ENCODE measurements around the gene CELSR1.

CELSR1 gene

DNA sequence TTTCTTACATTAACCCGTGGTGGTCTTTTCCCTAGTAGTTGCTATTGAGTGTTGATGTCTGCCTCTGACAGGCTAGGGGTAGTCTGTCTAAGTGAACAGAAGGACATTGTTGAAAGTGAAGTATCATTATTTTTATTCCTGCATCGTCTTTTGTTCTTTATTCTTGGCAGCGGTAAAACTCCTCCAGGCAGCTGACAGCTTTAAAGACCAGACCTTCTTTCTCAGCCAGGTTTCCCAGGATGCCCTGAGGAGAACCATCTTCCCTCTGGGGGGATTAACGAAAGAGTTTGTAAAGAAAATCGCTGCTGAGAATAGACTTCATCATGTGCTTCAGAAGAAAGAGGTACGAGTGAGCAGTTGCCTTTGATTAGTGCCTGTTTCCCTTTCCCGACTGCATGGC, 187.3 kb downstream of the CELSR1 start:
- no peaks in the 10 kb centered on the region for H3K9me3 Mint-ChIP-seq
- H3K27me3 Mint-ChIP-seq (ENCODE audit: low read depth), result no peaks in the 10 kb centered on the region
- no peak for DNase-seq (ENCODE audit: low spot score)
- peaks cover 35% of the 10 kb centered on the region for H3K36me3 Mint-ChIP-seq (ENCODE audit: low read depth)
- H3K27ac Mint-ChIP-seq, result no peak overlapping the region
- no peak overlapping the region for H3K4me3 Mint-ChIP-seq
- H3K4me1 Mint-ChIP-seq (ENCODE audit: low read depth), result no peaks in the 10 kb centered on the region

DNA sequence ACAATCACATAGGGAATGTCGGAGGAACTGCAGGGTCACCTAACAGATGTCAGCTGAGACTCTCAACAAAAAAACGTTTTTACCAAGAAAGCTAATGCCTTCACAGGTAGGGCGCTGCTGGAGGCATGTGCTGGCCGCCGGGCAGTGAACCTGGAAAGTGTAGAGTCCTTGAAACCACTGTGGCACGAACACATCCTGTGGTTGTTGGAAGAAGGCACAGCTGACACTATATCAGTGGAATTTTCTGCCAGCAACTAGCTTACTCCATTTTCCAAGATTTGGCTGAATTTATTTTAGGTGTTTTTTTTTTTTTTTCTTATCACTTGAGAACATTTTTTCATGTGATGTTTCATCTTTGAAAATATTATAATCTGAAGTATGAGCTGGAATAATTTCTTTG, 187.7 kb downstream of the CELSR1 start:
- H3K9me3 Mint-ChIP-seq, result no peaks in the 10 kb centered on the region
- no peaks in the 10 kb centered on the region for H3K4me1 Mint-ChIP-seq (ENCODE audit: low read depth)
- no peak for DNase-seq (ENCODE audit: low spot score)
- H3K36me3 Mint-ChIP-seq (ENCODE audit: low read depth), result peaks cover 35% of the 10 kb centered on the region
- no peaks in the 10 kb centered on the region for H3K27me3 Mint-ChIP-seq (ENCODE audit: low read depth)
- no peak overlapping the region for H3K27ac Mint-ChIP-seq
- H3K4me3 Mint-ChIP-seq, result no peak overlapping the region

DNA sequence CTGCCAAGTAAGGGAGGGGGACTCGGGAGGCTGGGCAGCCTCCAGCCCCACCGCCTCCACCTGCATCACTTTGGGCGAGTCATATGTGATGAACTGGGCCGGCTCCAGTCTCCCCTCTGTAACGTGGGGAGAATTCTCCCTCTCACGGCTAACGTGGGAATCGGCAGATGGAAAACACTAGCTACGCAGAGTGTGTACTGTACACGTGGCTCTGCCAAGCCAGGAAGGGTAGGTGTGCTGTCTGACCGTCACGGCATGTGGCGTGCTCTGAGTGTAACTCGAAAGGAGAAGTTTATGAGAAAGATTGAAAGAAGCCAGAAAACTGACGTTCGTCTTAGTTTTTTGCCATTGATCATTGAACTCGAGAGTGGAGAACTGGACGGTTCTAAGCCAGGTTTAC, 188.2 kb downstream of the CELSR1 start:
- DNase-seq (ENCODE audit: low spot score), result no peak
- H3K27me3 Mint-ChIP-seq (ENCODE audit: low read depth), result no peaks in the 10 kb centered on the region
- H3K4me3 Mint-ChIP-seq, result no peak overlapping the region
- peaks cover 37% of the 10 kb centered on the region for H3K36me3 Mint-ChIP-seq (ENCODE audit: low read depth)
- no peak overlapping the region for H3K27ac Mint-ChIP-seq
- no peaks in the 10 kb centered on the region for H3K9me3 Mint-ChIP-seq
- H3K4me1 Mint-ChIP-seq (ENCODE audit: low read depth), result no peaks in the 10 kb centered on the region

DNA sequence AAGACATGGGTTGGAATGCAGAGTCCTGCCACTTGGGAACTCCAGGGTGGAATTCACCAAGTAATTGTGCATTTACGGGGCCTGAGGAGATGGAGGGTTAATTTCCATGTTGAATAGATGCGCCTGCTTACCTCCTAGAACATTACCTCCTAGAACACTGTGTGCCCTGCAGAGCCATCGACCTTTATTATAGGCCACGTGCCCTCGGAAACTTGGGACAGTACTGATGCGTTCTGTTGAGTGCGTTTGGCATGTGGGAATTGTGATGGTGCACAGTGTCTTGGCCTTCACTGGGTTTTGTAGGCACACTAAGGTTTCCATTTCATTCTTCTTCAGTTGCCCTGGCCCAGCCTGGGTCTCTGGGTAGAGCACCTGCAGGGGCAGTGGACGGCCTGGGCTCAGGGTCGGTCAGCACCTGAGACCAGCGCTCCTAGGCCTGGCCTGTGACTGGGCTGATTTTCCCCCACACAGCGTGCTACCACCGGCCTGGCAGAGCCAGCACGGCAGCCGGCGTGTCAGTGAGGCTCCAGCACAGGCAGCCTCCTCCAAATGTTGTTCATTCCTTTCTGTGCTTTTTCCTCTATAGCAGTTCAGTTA, 189.2 kb downstream of the CELSR1 start:
- no peak for DNase-seq (ENCODE audit: low spot score)
- Mint-ChIP-seq H3K4me3 (no peak overlapping the region), H3K4me1 (ENCODE audit: low read depth) (no peaks in the 10 kb centered on the region), H3K9me3 (no peaks in the 10 kb centered on the region), H3K27me3 (ENCODE audit: low read depth) (no peaks in the 10 kb centered on the region), H3K36me3 (ENCODE audit: low read depth) (peaks cover 44% of the 10 kb centered on the region), H3K27ac (no peak overlapping the region)

DNA sequence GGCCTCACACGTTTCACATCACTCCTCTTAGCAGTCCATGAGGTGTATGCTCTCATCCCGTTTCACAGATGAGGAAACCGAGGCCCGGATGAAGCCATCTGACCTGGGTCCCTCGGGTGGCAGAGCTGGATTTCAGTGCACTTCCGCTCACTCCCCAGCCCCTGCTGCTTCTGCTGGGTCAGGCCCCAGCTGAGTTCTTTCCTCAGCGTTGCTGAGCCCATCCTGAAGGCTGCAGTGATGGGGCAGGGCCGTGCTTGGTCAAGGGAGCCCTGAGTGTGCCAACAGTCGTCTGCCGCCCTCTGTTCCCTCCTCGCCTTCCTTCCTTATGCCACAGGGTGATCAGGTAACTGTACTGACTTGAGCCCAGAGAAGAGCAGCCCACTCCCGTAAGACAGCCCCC, 189.8 kb downstream of the CELSR1 start:
- H3K27ac Mint-ChIP-seq, result no peak overlapping the region
- no peaks in the 10 kb centered on the region for H3K27me3 Mint-ChIP-seq (ENCODE audit: low read depth)
- no peak overlapping the region for H3K4me3 Mint-ChIP-seq
- H3K9me3 Mint-ChIP-seq, result no peaks in the 10 kb centered on the region
- no peak for DNase-seq (ENCODE audit: low spot score)
- H3K4me1 Mint-ChIP-seq (ENCODE audit: low read depth), result no peaks in the 10 kb centered on the region
- peaks cover 49% of the 10 kb centered on the region for H3K36me3 Mint-ChIP-seq (ENCODE audit: low read depth)

DNA sequence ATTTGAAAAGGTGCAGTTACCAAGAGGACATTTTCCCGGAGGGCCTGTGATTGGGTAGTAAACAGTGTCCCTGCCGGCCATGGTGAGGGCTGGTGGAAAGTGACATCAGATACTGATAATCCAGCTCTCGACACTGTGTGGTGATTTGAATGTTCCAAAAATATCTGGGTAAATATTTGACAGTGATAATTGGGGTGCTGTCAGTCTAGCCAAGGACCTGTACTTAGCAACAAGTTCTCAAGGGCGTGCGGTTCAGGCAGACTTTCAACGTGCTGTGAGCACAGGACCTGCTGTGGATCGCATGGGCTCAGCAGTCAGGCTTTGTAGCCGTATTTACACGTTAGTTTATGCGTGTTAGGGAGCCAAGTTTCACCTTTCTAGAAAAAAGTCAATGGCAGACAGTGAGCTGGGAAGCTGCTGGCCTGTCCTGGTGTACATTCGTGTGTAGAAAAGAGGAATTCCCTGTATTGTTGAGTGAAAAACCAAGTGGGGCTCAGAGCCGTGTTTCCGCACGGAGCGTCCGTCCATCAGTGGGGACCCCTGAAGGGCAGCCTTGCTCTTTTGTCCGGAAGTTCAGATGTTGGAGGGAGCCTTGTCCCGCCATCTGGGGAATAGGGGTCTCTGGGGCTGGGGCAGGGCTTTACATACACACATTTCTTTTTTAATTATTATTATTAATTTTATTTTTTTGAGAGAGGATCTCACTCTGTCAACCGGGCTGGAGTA, 190.6 kb downstream of the CELSR1 start:
- Mint-ChIP-seq H3K27ac (no peak overlapping the region), H3K36me3 (ENCODE audit: low read depth) (peaks cover 51% of the 10 kb centered on the region), H3K4me1 (ENCODE audit: low read depth) (no peaks in the 10 kb centered on the region)

DNA sequence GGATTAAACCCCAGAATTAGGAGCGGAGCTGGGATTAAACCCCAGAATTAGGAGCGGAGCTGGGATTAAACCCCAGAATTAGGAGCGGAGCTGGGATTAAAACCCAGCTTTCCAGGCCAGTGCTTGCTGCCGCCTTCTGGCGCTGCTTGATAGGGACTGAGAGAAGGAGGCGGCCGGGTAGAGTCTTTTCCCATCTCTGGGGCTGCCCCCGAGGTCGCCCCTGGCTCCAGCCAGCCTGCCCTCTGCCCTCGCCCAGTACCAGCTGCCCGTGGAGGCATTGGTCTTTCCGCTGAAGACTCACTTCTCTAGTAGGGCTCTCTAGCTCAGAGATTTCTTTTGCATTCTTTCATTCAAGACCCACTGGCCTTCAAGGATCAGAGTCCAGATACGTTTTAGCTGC, 196.7 kb downstream of the CELSR1 start:
- DNase-seq (ENCODE audit: low spot score), result no peak
- Mint-ChIP-seq H3K4me1 (ENCODE audit: low read depth) (peaks cover 22% of the 10 kb centered on the region), H3K27me3 (ENCODE audit: low read depth) (no peaks in the 10 kb centered on the region), H3K36me3 (ENCODE audit: low read depth) (peaks cover 54% of the 10 kb centered on the region), H3K27ac (no peak overlapping the region), H3K9me3 (no peaks in the 10 kb centered on the region), H3K4me3 (no peak overlapping the region)

More for the DNA sequence above, 190.6 kb downstream of the CELSR1 start:
- Mint-ChIP-seq H3K27me3 (ENCODE audit: low read depth) (no peaks in the 10 kb centered on the region), H3K4me3 (no peak overlapping the region), H3K9me3 (no peaks in the 10 kb centered on the region)
- DNase-seq (ENCODE audit: low spot score), result no peak

DNA sequence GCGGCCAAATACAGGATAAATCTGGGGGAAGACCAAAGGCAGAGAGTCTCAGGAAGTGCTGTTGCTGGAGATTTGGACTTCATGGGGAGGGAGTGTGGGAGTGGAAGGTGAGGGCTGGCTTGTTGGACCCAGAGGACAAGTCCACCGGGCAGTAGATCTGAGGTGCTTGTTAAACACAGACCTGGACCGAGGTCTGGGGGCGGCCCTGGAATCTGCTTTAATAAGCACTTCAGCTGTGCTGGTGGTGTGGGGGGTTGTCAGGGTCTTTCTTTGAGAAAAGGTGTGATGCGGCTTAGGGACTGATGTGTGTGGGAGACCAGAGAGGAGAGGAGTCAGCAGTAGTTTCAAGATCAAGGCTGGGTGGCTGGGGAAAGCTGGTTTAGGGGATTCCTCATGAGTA, 197.5 kb downstream of the CELSR1 start:
- Mint-ChIP-seq H3K27me3 (ENCODE audit: low read depth) (no peaks in the 10 kb centered on the region), H3K27ac (peak overlapping the region; percentile 26), H3K36me3 (ENCODE audit: low read depth) (peaks cover 53% of the 10 kb centered on the region), H3K4me3 (no peak overlapping the region), H3K9me3 (no peaks in the 10 kb centered on the region), H3K4me1 (ENCODE audit: low read depth) (peaks cover 25% of the 10 kb centered on the region)
- DNase-seq (ENCODE audit: low spot score), result no peak

DNA sequence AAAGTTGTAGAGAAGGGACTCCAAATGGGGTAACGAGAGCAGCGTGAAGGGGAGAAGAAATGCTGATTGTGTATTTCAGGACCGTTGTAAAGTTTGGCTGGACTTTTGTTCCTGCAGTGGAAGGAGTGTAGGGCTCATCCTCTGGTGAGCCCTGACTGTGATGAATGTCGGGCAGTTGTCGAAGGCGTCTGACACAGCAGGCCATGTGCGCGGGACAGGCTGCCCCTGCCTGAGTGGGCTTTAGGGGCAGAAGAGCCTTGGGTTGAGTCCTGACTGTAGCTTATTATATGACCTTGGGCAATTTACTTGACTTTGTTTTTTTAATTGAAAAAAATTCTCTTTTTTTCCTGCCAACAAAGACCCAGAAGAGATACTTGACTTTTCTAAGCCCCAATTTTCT, 198.8 kb downstream of the CELSR1 start:
- H3K36me3 Mint-ChIP-seq (ENCODE audit: low read depth), result peaks cover 46% of the 10 kb centered on the region
- H3K9me3 Mint-ChIP-seq, result no peaks in the 10 kb centered on the region
- peaks cover 26% of the 10 kb centered on the region for H3K4me1 Mint-ChIP-seq (ENCODE audit: low read depth)
- H3K27ac Mint-ChIP-seq, result peak overlapping the region; percentile 37
- no peak overlapping the region for H3K4me3 Mint-ChIP-seq
- H3K27me3 Mint-ChIP-seq (ENCODE audit: low read depth), result no peaks in the 10 kb centered on the region
- DNase-seq (ENCODE audit: low spot score), result no peak

DNA sequence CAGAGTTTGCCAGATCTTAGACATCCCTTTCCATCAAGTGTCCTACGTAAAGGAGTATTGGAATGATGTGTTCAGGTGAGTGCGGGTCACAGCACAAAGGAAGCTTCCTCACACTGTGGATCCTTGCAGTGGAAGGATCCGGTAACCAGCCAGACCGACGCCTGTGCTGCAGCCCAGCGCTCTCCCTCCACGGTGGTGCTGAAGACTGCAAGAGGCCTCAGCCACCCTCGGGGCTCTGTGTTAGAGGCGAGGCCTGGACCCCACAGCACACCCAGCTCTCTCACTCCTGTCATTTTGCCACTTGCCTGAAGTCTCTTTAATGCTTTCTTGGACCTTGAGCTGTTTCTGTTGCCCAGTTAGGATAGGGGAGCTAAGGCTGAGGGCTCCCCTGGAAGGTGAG, 199.6 kb downstream of the CELSR1 start:
- no peaks in the 10 kb centered on the region for H3K9me3 Mint-ChIP-seq
- H3K36me3 Mint-ChIP-seq (ENCODE audit: low read depth), result peaks cover 48% of the 10 kb centered on the region
- DNase-seq (ENCODE audit: low spot score), result no peak
- no peak overlapping the region for H3K4me3 Mint-ChIP-seq
- no peaks in the 10 kb centered on the region for H3K27me3 Mint-ChIP-seq (ENCODE audit: low read depth)
- H3K27ac Mint-ChIP-seq, result no peak overlapping the region
- H3K4me1 Mint-ChIP-seq (ENCODE audit: low read depth), result peaks cover 26% of the 10 kb centered on the region

DNA sequence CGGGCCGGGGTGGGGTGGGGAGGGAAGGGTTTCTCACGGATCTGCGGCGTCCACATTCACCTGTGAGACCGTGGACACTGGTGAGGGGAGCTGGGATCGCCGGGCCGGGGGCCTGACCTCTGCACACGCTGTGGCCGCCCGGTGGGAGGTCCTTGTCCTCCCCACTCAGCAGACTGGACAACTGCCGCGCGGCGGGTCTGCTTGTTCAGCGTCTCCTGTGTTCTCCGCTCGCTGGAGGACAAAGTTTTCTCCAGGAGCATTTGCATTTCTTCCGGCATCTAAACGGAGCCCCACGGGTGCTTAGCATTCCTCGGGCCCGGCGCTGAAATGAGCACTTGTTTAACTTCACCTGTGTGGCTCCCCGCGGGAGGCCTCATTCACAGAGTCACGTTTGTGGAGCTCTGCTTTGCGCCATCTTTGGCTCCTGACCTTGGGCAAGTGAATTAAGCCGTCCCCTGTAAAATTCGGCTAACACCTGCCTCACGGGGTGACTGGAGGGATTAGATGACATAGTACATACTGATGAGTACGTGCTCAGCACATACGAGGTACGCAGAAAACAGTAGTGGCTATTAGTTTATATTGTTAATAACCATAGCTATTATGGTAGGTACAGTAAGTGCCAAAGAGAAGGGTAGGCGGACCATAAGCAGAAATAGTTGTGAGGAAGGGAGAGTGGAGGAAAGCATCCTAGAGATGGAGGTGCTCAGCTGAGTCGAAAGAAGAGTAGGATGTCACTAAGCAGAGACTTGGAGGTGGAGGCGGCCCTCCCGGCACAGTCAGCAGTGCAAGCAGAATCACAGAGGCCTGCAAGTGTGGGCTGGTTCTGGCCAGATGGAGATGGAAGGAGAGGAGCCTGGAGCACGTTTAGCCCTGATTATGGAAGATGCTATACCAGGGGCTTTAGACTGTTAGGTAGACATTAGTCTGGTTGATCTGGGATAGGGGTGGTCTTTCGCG, 201.0 kb downstream of the CELSR1 start:
- peak overlapping the region; percentile 96 for H3K4me3 Mint-ChIP-seq
- H3K9me3 Mint-ChIP-seq, result no peaks in the 10 kb centered on the region
- H3K27me3 Mint-ChIP-seq (ENCODE audit: low read depth), result no peaks in the 10 kb centered on the region
- peaks cover 26% of the 10 kb centered on the region for H3K4me1 Mint-ChIP-seq (ENCODE audit: low read depth)
- H3K36me3 Mint-ChIP-seq (ENCODE audit: low read depth), result peaks cover 40% of the 10 kb centered on the region
- DNase-seq (ENCODE audit: low spot score), result no peak
- peak overlapping the region; percentile 89 for H3K27ac Mint-ChIP-seq

DNA sequence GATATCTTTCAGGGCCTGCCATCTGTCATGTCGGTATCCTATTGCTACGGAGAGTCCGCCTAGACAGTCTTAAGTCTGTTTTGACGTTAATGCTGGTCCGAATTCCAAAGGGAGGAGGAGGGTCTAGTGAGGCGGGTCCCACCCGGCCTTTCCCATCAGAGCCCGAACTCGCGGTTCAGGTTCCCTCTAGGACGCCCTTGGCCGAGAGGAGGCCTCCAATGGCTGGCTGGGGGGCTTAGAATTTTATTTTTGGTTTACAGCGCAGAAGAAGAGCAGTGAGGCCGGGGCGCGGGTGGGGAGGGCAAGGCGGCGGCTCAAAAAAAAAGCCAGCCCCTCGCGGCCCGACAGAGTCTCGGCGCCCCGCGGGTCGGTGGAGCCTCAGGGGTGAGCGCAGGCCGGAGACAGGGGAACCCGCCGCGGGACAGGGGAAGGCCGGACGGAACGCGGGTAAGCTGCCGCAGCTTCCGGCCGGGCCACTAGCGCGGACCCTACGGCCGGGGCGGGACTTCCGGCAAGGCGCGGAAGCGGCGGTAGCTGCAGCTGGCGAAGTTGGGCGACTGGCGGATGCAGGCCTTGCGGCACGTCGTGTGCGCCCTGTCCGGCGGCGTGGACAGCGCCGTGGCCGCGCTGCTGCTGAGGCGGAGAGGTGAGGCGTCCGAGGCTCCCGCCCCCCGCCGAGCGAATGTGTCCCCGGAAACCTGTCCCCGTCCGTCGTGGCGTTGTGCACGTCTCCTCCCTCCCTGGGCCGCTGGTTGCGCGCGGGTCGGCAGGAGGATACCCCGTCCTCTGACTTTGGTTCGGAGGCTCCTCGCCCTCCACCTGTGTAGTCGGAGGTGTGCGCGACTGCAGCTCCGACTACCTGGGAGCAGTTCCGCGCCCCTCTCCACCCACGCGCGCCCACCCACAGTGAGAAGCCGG, 202.0 kb downstream of the CELSR1 start, which contains the start of gene TRMU:
TSS of gene TRMU (plus strand) at position 514 of the 918 bp plus-strand sequence. CDS start at position 565, 51 bp downstream.
- no peaks in the 10 kb centered on the region for H3K27me3 Mint-ChIP-seq (ENCODE audit: low read depth)
- H3K4me3 Mint-ChIP-seq, result peak within 1 kb of the TSS; percentile 96
- H3K4me1 Mint-ChIP-seq (ENCODE audit: low read depth), result peaks cover 26% of the 10 kb centered on the region
- DNase-seq (ENCODE audit: low spot score), result peak; percentile 81
- H3K9me3 Mint-ChIP-seq, result no peaks in the 10 kb centered on the region
- H3K36me3 Mint-ChIP-seq (ENCODE audit: low read depth), result peaks cover 45% of the 10 kb centered on the region
- H3K27ac Mint-ChIP-seq, result peak within 1 kb of the TSS; percentile 96

DNA sequence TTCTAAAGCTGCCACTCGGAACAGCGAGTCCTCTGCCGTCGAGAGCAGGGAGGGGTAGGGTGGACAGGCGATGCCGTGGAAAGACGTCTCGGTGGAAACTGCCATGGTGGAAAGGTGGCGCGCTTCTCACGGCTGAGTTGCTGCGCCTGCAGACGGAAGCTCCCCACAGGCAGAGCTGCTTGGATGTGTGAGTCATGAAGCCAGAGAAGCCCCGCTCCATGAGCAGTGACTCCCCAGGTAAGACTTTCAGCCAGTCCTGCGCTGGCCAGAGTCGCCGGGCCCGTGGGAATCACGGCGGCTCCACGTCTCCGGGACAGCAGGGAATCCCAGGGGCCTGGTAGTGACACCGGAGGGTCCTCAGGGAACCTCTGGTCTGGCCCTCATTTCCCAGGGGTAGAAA, 205.9 kb downstream of the CELSR1 start:
- no peak for DNase-seq (ENCODE audit: low spot score)
- Mint-ChIP-seq H3K27ac (no peak overlapping the region), H3K36me3 (ENCODE audit: low read depth) (peaks cover 41% of the 10 kb centered on the region), H3K9me3 (no peaks in the 10 kb centered on the region), H3K4me3 (no peak overlapping the region), H3K27me3 (ENCODE audit: low read depth) (no peaks in the 10 kb centered on the region), H3K4me1 (ENCODE audit: low read depth) (peaks cover 7% of the 10 kb centered on the region)

All from T-helper 2 cell treated with Interferon-gamma antibody and Interleukin-4, amounts not matched to agents 5 μg/mL and 100 μg/mL, for 36 hours (primary cell).